Activated T-helper 1 cell treated with anti-CD3 and anti-CD28 coated beads, Interleukin-12 subunit alpha, Interleukin-12 subunit beta, Interleukin-2, Interleukin-4 antibody, amounts not matched to agents 30 ng/mL and 10 ng/mL and 1 ng/mL, durations not matched to agents 14 hours and 24 hours and 36 hours (primary cell): Measurements from ENCODE around the gene STEAP1. TPM values are rescaled to one million over a fixed set of nuclear protein-coding genes. Genes with fewer than 3 reads are reported as not detected.
"Not testable (repeated sequence)": the region's sequence is repeated elsewhere in the genome, so short reads cannot be mapped to it uniquely, and the experiment has no call there.

Experiments
- DNase-seq: peaks from one replicate; pipeline ENCODE4 v3.0.0; 2021; ENCODE audit warnings: low spot score
- H3K27ac Mint-ChIP-seq: one replicate; pipeline ENCODE4 v1.8.0; 2021; ENCODE audit warnings: mild to moderate bottlenecking, mixed read lengths
- H3K27me3 Mint-ChIP-seq: one replicate; pipeline ENCODE4 v1.8.0; 2022; ENCODE audit warnings: mild to moderate bottlenecking, moderate library complexity, mixed read lengths; ENCODE audit not compliant: insufficient read depth
- H3K36me3 Mint-ChIP-seq: one replicate; pipeline ENCODE4 v1.8.0; 2021; ENCODE audit warnings: low read depth, mixed read lengths
- H3K4me1 Mint-ChIP-seq: one replicate; pipeline ENCODE4 v1.8.0; 2021; ENCODE audit warnings: low read depth, mixed read lengths
- H3K4me3 Mint-ChIP-seq: one replicate; pipeline ENCODE4 v1.8.0; 2021; ENCODE audit warnings: mild to moderate bottlenecking, moderate library complexity, mixed read lengths
- H3K9me3 Mint-ChIP-seq: one replicate; pipeline ENCODE4 v1.8.0; 2021; ENCODE audit warnings: mixed read lengths
- intact Hi-C: fragments of 100-400 bp; cut with micrococcal nuclease; formaldehyde crosslinking; loops from one replicate; pipeline ENCODE4 v1.15.1; 2024
- total RNA-seq: library from RNA; stranded (reverse); gene quantifications from 2 replicates; pipeline ENCODE4 v1.2.3, GENCODE V29; 2022

The STEAP1 gene
- total RNA-seq, 1 donor from 2014 or later: 3.3 TPM

DNA sequence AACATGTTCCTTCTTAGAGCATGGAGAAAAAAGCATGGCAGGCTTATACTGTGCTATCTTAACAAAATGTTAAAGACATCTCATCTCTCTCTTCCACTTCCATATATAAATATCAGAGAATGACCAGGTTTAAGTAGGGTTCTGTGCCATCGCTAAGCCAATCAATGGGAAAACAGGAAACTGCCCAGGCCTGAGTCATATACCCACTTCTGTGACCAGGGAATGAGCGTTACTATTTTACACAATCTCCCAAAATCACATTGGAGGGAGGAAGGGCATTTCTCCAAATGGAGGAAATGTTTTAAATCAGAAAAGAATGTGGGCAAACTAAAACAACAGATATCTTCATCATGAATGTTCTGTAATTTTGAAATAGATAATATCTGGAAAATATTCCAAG lies 3.1 kb downstream of the STEAP1 start:
- H3K4me1 Mint-ChIP-seq, H3K27me3 Mint-ChIP-seq, H3K9me3 Mint-ChIP-seq, DNase-seq, H3K4me3 Mint-ChIP-seq, intact Hi-C loops, H3K36me3 Mint-ChIP-seq, H3K27ac Mint-ChIP-seq: not testable (repeated sequence)

- H3K4me1 Mint-ChIP-seq, DNase-seq, H3K9me3 Mint-ChIP-seq, H3K27me3 Mint-ChIP-seq, H3K4me3 Mint-ChIP-seq, H3K27ac Mint-ChIP-seq, H3K36me3 Mint-ChIP-seq, intact Hi-C loops: not testable (repeated sequence)
Observed at GRCh38 chr7:90157761-90158350, 3.6 kb downstream of the STEAP1 start.

DNA sequence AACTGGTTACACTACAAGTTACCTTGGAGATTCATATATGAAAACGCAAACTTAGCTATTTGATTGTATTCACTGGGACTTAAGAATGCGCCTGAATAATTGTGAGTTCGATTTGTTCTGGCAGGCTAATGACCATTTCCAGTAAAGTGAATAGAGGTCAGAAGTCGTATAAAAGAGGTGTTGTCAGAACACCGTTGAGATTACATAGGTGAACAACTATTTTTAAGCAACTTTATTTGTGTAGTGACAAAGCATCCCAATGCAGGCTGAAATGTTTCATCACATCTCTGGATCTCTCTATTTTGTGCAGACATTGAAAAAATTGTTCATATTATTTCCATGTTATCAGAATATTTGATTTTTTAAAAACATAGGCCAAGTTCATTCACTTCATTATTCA lies 9.3 kb downstream of the STEAP1 start:
- H3K36me3 Mint-ChIP-seq: no peaks in the 10 kb centered on the region
- no peak overlapping the region for H3K4me3 Mint-ChIP-seq
- no peaks in the 10 kb centered on the region for H3K27me3 Mint-ChIP-seq
- no peak overlapping the region for H3K27ac Mint-ChIP-seq
- DNase-seq: no peak
- H3K9me3 Mint-ChIP-seq: no peaks in the 10 kb centered on the region
- intact Hi-C loops: no loop called here
- H3K4me1 Mint-ChIP-seq: no peaks in the 10 kb centered on the region

DNA sequence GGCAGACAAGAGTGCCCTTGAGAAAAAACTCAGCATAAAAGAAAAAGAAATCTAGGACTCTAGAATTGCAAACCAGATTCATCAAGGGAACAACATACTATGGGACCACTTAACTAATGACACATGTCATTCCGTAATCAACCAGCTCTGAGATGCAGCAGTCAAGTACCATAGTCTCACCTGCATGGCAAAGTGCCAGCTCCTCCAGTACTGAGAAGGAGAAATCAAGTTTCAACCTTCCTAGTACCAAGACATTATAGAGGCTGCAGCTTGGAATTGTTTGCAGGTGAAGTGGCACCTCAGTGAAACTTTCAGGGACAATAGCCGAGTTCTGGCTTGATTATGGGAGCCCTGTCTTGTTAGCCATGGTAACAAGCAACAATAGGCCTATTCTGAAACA lies 11.5 kb downstream of the STEAP1 start:
- no peak for DNase-seq
- Mint-ChIP-seq H3K27ac (no peak overlapping the region), H3K36me3 (no peaks in the 10 kb centered on the region), H3K4me3 (no peak overlapping the region), H3K4me1 (no peaks in the 10 kb centered on the region), H3K9me3 (peaks cover 7% of the 10 kb centered on the region), H3K27me3 (no peaks in the 10 kb centered on the region)
- intact Hi-C loops: no loop called here

GRCh38 chr7:90166153-90166552 lies 11.9 kb downstream of the STEAP1 start:
- no peaks in the 10 kb centered on the region for H3K27me3 Mint-ChIP-seq

DNA sequence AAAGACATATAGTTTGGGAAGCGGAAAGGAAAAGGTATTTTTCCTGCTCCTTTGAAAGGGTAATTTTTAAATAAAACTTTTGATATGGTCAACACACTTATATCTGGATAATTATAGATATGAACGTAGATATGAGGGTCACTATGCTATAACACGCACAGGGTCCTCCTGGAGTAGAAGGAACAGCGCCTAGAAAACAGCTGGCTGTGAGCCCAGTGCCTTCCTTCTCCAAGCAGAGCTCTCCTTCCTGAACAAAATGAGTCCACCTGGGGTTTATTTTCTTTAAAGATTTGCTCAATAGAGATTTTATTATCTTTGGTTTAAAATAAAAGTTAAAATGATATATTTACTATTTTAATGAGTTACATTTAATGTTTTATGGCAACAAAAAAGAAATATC lies 13.1 kb downstream of the STEAP1 start:
- intact Hi-C loops: no loop called here
- no peaks in the 10 kb centered on the region for H3K27me3 Mint-ChIP-seq
- no peaks in the 10 kb centered on the region for H3K36me3 Mint-ChIP-seq
- no peak overlapping the region for H3K4me3 Mint-ChIP-seq
- peaks cover 20% of the 10 kb centered on the region for H3K9me3 Mint-ChIP-seq
- no peak overlapping the region for H3K27ac Mint-ChIP-seq
- no peak for DNase-seq
- H3K4me1 Mint-ChIP-seq: no peaks in the 10 kb centered on the region

More at GRCh38 chr7:90166153-90166552, 11.9 kb downstream of the STEAP1 start:
- Mint-ChIP-seq H3K36me3 (no peaks in the 10 kb centered on the region), H3K9me3 (peaks cover 11% of the 10 kb centered on the region), H3K4me3 (no peak overlapping the region), H3K4me1 (no peaks in the 10 kb centered on the region), H3K27ac (no peak overlapping the region)
- DNase-seq: no peak
- intact Hi-C loops: no loop called here

- intact Hi-C loops: loop anchor here (10.0 kb wide), 1 partner anchor 445 kb away; no protein-coding TSS in a partner anchor
- Mint-ChIP-seq H3K27ac (no peak overlapping the region), H3K4me1 (peaks cover 8% of the 10 kb centered on the region), H3K9me3 (peaks cover 20% of the 10 kb centered on the region), H3K36me3 (peaks cover 2% of the 10 kb centered on the region), H3K4me3 (no peak overlapping the region), H3K27me3 (no peaks in the 10 kb centered on the region)
- DNase-seq: no peak
Observed at GRCh38 chr7:90169891-90170290, 15.6 kb downstream of the STEAP1 start.

DNA sequence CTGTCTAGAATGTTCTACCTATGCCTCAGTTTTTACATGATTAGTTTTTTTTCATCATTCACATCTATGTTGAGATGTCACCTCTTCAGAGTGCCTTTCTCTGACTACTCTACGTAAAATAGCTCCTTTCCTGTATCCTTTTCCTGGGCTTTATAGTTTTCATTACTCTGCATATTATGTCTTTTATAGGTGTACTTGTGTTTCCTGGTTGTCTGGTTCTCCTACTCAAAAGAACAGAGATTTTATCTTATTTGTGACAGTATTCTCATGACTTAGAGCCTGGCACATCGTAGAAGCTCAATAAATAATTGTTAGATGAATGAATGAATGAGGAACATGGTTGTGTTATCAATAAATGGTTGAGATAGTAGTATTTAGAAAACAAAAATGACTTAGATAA lies 17.9 kb downstream of the STEAP1 start:
- no peak overlapping the region for H3K4me3 Mint-ChIP-seq
- no peaks in the 10 kb centered on the region for H3K27me3 Mint-ChIP-seq
- H3K36me3 Mint-ChIP-seq: peaks cover 3% of the 10 kb centered on the region
- intact Hi-C loops: loop anchor here (10.0 kb wide), 1 partner anchor 443 kb away; no protein-coding TSS in a partner anchor
- peaks cover 21% of the 10 kb centered on the region for H3K9me3 Mint-ChIP-seq
- peaks cover 8% of the 10 kb centered on the region for H3K4me1 Mint-ChIP-seq
- H3K27ac Mint-ChIP-seq: no peak overlapping the region
- no peak for DNase-seq

DNA sequence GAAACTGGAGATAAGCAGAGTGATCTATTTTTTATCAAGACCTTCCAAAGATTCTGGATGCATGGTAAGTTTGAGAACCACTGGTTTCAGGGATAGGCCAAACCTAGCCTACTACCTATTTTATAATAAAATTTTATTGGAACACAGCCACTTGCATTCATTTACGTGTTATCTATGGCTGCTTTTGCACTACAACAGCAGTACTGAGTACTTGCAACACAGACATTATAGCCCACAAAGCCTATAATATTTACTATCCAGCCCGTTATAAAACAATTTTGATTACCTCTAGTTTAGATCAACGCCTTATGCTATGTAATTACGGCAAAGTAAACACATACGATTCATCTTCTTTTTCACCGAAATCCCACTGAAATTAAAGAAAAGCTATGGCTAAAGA lies 18.4 kb downstream of the STEAP1 start:
- no peak for DNase-seq
- Mint-ChIP-seq H3K27me3 (no peaks in the 10 kb centered on the region), H3K27ac (peak overlapping the region; percentile 62), H3K4me3 (peak overlapping the region; percentile 0), H3K36me3 (peaks cover 5% of the 10 kb centered on the region), H3K9me3 (peaks cover 26% of the 10 kb centered on the region), H3K4me1 (peaks cover 8% of the 10 kb centered on the region)
- intact Hi-C loops: loop anchor here (10.0 kb wide), 1 partner anchor 442 kb away; no protein-coding TSS in a partner anchor

DNA sequence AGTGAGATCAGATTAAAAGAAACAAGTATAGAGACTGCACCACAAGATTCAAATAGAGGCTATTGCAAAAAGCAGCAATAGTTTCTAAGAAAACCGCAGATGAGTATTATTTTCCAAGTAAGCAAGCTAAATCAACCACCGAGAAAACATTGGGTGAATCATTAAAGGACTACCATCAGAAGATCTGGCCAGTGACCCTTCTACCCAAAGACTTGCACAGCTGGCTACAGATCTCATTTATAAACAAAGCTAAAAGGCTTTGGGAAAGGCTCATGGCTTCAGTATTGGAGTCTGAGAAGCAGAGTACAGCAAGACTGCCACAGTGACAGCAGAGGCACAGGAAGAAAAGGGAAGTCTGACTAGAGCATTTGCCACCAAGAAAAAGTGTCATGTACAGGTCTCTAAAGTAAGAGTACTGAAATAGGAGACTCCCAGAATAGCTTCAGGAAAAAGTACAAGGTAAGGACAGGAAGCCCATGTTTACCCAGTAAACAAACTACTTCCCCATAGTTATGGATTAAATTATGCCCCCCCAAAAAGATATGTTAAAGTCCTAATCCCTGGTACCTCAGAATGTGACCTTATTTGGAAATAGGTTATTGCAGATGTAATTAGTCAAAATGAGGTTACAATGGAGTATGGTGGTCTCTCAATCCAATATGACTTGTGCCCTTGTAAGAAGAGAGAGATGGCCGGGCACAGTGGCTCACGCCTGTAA lies 19.0 kb downstream of the STEAP1 start:
- intact Hi-C loops: loop anchor here (10.0 kb wide), 1 partner anchor 442 kb away; no protein-coding TSS in a partner anchor
- peak overlapping the region; percentile 0 for H3K4me3 Mint-ChIP-seq
- no peak for DNase-seq

DNA sequence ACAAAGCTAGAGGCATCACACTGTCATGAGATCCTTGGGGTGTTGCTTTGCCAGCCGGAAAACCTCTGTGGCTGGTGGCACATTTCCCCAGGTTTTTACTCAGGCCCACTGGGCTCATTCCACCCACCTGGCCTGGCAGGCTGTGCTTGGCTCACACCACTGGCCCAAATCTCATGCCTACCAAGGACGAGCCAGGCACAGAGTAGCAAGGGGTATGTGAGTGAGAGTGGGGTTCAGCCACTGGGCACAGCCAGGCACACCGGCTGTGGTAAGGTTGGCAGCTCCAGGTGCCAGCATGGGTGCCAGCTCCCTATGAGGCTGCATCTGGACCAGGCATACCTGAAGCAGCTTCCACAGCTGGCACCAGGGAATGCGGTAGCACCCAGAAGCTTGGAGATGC lies 21.4 kb downstream of the STEAP1 start:
- DNase-seq: no peak
- intact Hi-C loops: loop anchor here (10.0 kb wide), 1 partner anchor 439 kb away; no protein-coding TSS in a partner anchor
- H3K36me3 Mint-ChIP-seq: peaks cover 9% of the 10 kb centered on the region
- H3K9me3 Mint-ChIP-seq: peaks cover 27% of the 10 kb centered on the region
- no peak overlapping the region for H3K4me3 Mint-ChIP-seq
- H3K27me3 Mint-ChIP-seq: no peaks in the 10 kb centered on the region
- H3K27ac Mint-ChIP-seq: no peak overlapping the region
- peaks cover 37% of the 10 kb centered on the region for H3K4me1 Mint-ChIP-seq

More for the DNA sequence above, 19.0 kb downstream of the STEAP1 start:
- peaks cover 5% of the 10 kb centered on the region for H3K36me3 Mint-ChIP-seq
- H3K4me1 Mint-ChIP-seq: peaks cover 14% of the 10 kb centered on the region
- no peaks in the 10 kb centered on the region for H3K27me3 Mint-ChIP-seq
- H3K27ac Mint-ChIP-seq: peak overlapping the region; percentile 62
- H3K9me3 Mint-ChIP-seq: peaks cover 30% of the 10 kb centered on the region

DNA sequence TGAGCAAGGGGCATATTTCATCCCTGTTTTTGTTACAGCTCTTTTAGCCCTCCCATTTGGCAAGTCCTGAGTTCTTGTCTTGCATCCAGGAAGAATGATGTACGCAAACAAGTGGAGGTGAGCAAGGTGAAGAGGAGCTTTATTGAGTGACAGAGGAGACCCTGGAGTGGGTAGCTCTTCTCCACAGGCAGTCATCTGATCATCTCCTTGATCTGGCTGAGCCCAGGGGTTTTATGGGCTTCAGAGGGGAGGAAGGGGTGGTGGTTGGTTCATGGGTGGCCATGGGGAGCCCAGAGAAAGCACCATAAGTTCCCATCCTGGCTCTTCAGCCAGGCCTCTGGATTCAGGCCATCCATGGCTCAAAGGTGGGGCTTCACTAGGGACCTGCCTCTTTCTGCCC lies 21.9 kb downstream of the STEAP1 start:
- intact Hi-C loops: loop anchor here (10.0 kb wide), 1 partner anchor 439 kb away; no protein-coding TSS in a partner anchor
- Mint-ChIP-seq H3K4me1 (peaks cover 37% of the 10 kb centered on the region), H3K9me3 (peaks cover 22% of the 10 kb centered on the region), H3K27me3 (no peaks in the 10 kb centered on the region), H3K4me3 (no peak overlapping the region), H3K36me3 (peaks cover 9% of the 10 kb centered on the region), H3K27ac (no peak overlapping the region)
- DNase-seq: no peak

- H3K27me3 Mint-ChIP-seq: no peaks in the 10 kb centered on the region
- H3K36me3 Mint-ChIP-seq: peaks cover 10% of the 10 kb centered on the region
- no peak overlapping the region for H3K27ac Mint-ChIP-seq
- peaks cover 26% of the 10 kb centered on the region for H3K9me3 Mint-ChIP-seq
- DNase-seq: no peak
- H3K4me3 Mint-ChIP-seq: no peak overlapping the region
- H3K4me1 Mint-ChIP-seq: peaks cover 32% of the 10 kb centered on the region
- intact Hi-C loops: loop anchor here (2.0 to 10.0 kb wide), 4 partner anchors 23 to 437 kb away; partner anchors contain the start of genes GTPBP10, STEAP1 and STEAP2
Observed at GRCh38 chr7:90178166-90178565, 23.9 kb downstream of the STEAP1 start.
